Activated T-helper 17 cell treated with anti-CD3 and anti-CD28 coated beads, Interleukin-2, amount 50 U/mL, for 72 hours (primary cell): ENCODE results near the gene HYAL3. TPM values are rescaled to one million over a fixed set of nuclear protein-coding genes. Genes with fewer than 3 reads are reported as not detected.
"Not testable (repeated sequence)": the region's sequence is repeated elsewhere in the genome, so short reads cannot be mapped to it uniquely, and the experiment has no call there.

Experiments used
- ATAC-seq: fragments of 150-1000 bp; cut with Tn5 transposase; replicated peaks from 2 replicates; pipeline ENCODE4 v1.10.0; 2021; ENCODE audit warnings: mild to moderate bottlenecking, moderate library complexity
- H3K27ac Mint-ChIP-seq: one replicate; pipeline ENCODE4 v1.8.0; 2022; ENCODE audit warnings: mixed read lengths
- H3K27me3 Mint-ChIP-seq: one replicate; pipeline ENCODE4 v1.8.0; 2022; ENCODE audit warnings: mixed read lengths
- H3K36me3 Mint-ChIP-seq: one replicate; pipeline ENCODE4 v1.8.0; 2022; ENCODE audit warnings: low read depth, mild to moderate bottlenecking, mixed read lengths
- H3K4me1 Mint-ChIP-seq: one replicate; pipeline ENCODE4 v1.8.0; 2022; ENCODE audit warnings: mixed read lengths
- H3K4me3 Mint-ChIP-seq: one replicate; pipeline ENCODE4 v1.8.0; 2022; ENCODE audit warnings: mild to moderate bottlenecking, mixed read lengths
- H3K9me3 Mint-ChIP-seq: one replicate; pipeline ENCODE4 v1.8.0; 2022; ENCODE audit warnings: mixed read lengths
- total RNA-seq, 2 donors: library from RNA; stranded (reverse); gene quantifications; one replicate each; pipeline ENCODE4 v1.2.3, GENCODE V29; 2022

HYAL3 gene
- total RNA-seq, 2 donors from 2014 or later: 12.2 to 13.0 TPM

DNA sequence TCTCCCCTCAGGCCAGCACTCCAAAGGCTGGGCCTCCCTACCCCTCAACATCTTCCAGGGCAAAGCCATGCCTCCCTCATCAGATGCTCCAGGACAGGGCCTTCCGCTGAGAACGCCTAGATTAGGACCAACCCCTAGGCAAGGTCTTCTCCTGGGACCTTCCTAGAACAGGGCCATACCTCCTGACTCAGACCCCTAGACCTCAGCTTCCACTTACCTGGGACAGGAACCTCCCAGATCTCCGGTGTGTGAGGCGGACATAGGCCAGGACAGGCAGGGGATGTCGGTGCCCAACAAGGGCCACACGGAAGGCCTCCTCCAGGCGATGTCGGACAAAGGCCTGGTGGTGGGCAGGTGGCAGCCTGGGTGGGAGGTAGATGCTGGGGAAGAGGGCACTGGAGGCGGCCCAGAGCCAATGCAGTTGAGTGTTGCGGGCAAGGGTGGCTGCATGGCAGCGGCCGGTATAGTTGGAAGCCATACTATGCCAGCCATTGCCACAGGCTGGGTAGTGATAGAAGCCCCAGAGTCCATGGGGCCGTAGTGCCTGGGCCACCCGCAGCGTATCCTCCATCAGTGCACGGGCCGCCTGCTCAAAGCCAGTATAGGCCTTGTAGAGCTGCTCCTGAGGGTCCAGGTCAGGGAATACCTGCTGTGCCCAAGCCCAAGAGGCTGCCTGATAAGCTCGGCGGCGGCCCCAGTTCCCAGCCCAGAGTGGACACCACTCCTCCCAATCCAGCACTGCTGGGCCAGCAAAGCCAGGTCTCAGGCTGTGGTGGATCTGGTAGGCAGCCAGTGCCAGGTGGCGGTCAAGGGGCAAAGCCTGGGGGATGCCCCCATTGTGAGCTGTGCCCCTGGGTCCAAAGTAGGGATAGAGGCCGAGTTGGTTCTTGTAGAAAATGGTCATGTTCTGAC, 4.5 kb downstream of the HYAL3 start:
- H3K36me3 Mint-ChIP-seq: peaks cover 18% of the 10 kb centered on the region
- H3K4me1 Mint-ChIP-seq: peaks cover 14% of the 10 kb centered on the region
- H3K27me3 Mint-ChIP-seq: no peaks in the 10 kb centered on the region
- ATAC-seq: no peak
- no peak overlapping the region for H3K4me3 Mint-ChIP-seq
- H3K9me3 Mint-ChIP-seq: no peaks in the 10 kb centered on the region
- H3K27ac Mint-ChIP-seq: no peak overlapping the region

DNA sequence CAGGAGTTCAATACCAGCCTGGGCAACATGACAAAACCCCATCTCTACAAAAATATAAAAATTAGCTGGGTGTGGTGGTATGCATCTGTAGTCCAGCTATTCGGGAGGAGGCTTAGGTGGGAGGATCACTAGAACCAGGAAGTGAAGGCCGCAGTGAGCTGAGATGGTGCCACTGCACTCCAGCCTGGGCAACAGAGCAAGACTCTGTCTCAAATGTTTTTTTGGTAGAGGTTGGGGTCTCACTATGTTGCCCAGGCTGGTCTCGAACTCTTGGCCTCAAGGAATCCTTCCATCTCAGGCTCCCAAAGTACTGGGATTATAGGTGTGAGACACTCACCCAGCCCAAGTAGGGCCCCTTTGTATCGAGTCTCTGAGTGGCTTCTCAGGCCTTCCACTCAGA, 5.1 kb downstream of the HYAL3 start:
- Mint-ChIP-seq H3K36me3 (peaks cover 25% of the 10 kb centered on the region), H3K4me1 (peaks cover 14% of the 10 kb centered on the region), H3K27me3 (no peaks in the 10 kb centered on the region), H3K4me3 (peak overlapping the region; percentile 89), H3K9me3 (no peaks in the 10 kb centered on the region), H3K27ac (no peak overlapping the region)
- ATAC-seq: no peak

DNA sequence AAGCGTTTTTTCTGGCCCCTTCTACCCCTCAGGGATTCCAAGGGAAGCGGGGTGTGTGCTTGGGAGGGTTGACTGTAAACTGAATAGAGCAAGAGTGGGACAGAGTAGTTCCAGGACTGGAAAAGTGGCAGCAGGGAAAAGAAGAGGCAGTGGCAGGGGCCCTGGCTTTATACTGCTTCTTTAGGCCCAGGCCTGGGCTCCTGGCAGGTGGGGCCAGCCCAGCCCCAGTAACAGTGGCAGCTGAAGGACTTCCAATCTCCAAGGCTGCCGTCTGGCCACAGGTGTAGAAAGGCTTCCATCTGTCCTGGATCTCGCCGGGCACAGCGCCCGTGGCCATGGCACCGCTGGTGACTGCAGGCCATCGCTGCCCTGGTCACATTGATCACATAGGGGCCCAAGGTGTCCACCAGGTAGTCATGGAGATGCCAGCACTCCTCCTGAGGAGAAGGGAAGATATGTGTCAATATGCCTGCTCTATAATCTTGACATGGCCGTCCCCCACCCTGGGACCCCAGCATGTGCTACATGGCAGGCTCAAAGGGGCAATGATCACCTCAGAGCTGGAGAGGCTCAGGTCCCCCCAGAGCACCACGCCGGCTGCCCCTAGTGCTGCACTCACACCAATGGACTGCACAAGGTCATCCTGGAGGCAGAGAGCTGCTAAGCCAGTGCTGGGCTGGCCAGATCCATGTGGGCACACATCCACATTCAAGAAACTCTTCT, 6.0 kb downstream of the HYAL3 start:
- H3K4me3 Mint-ChIP-seq: peak overlapping the region; percentile 89
- no peaks in the 10 kb centered on the region for H3K9me3 Mint-ChIP-seq
- H3K27ac Mint-ChIP-seq: peak overlapping the region; percentile 90
- ATAC-seq: no peak
- H3K36me3 Mint-ChIP-seq: peaks cover 33% of the 10 kb centered on the region
- H3K27me3 Mint-ChIP-seq: no peaks in the 10 kb centered on the region
- peaks cover 14% of the 10 kb centered on the region for H3K4me1 Mint-ChIP-seq

DNA sequence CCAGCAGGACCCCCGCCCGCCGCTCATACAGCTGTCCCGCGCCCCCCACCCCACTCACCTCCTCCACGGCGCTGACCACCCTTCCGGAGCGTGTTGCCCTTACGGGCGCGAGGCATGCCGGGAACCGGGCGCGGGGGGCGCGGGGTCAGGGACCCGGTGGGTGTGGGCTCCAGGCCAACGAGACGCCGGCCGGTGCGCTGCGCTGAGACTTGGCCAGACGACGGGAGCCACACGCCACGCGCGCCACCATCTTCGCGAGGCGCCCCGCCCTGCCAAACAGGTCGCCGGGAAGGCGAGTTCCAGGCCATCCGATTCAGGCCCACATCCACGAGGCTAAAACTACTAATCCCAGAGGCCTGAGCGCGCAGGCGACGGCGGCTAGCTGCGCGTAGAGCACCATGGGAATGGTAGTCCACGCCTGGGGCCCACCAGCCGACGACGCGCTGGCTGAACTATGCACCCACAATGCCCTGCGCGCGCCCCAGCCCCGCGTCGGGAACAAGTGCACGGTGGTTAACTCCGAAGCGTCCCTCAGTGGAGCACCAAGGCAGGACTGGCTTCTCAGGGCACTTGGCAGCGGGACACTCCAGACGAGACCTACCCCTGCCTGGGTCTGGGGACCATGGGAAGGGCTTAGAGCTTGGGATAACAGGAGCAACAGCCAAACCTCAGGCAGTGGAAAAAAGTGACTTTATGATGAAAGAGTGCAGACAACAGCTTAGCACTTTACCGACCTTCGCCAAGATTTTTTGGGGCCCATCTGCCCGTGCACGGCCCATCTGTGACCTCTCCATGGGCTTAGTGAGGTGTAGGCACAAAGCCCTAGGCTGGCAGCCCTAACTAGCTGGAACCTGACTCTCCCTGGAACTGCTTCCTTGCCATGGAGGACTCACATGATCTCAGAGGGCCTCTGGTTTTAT, 6.8 kb downstream of the HYAL3 start, which contains the start of gene IFRD2:
Gene IFRD2 (minus strand): TSS at position 271 of the 920 bp plus-strand sequence. CDS start 155 bp downstream, at position 116.
- no peaks in the 10 kb centered on the region for H3K9me3 Mint-ChIP-seq
- peaks cover 14% of the 10 kb centered on the region for H3K4me1 Mint-ChIP-seq
- peaks cover 42% of the 10 kb centered on the region for H3K36me3 Mint-ChIP-seq
- peak within 1 kb of the TSS; percentile 89 for H3K4me3 Mint-ChIP-seq
- ATAC-seq: peak; percentile 99
- H3K27me3 Mint-ChIP-seq: no peaks in the 10 kb centered on the region
- H3K27ac Mint-ChIP-seq: peak within 1 kb of the TSS; percentile 96

DNA sequence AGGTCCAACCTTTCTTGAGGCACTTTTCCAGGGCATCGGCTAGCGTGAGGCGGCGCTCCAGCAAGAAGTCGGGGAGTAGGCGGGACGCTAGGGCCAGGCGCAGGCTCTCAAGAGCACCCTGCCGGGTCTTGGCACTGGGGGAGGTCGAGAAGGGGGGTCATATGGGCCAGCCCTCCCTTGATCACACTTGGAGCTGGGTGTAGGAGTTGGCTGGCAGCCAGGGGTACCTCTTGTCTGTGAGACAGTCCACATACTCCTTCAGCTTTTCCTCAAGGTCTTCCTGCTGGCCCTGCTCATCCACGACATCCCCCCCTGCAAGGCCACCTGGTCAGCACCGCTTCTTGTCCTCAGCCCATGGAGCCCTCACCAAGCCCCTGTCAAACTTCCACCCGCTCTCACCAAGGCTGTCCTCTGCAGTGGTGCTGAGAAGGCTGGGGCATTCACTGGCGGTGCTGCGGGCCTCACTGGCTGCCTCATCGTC, 9.0 kb downstream of the HYAL3 start:
- Mint-ChIP-seq H3K4me1 (peaks cover 14% of the 10 kb centered on the region), H3K27me3 (no peaks in the 10 kb centered on the region), H3K9me3 (no peaks in the 10 kb centered on the region), H3K36me3 (peaks cover 47% of the 10 kb centered on the region), H3K4me3 (peak overlapping the region; percentile 89), H3K27ac (no peak overlapping the region)
- no peak for ATAC-seq

DNA sequence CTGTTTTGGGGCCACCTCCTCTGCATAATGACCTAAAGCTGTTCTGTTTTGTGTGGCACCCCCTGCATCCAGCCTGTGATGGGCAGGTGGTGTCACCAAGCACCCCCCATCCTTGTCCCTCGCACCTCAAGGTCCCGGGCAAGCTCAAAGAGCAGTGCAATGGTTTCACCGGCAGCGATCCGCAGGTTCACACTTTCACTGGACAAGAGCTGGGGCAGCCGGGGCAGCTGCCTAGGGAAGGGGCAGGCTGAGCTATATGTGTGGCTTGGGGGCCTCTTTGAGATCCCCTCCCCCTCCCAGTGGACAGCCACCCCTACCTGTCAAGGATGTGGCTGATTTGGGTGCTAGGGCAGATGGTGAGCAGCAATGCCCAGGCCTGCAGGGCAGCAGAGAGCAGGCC, 10.1 kb downstream of the HYAL3 start:
- H3K27me3 Mint-ChIP-seq: no peaks in the 10 kb centered on the region
- H3K36me3 Mint-ChIP-seq: peaks cover 47% of the 10 kb centered on the region
- H3K4me3 Mint-ChIP-seq: peak overlapping the region; percentile 89
- no peaks in the 10 kb centered on the region for H3K9me3 Mint-ChIP-seq
- H3K4me1 Mint-ChIP-seq: peaks cover 14% of the 10 kb centered on the region
- H3K27ac Mint-ChIP-seq: no peak overlapping the region
- no peak for ATAC-seq

DNA sequence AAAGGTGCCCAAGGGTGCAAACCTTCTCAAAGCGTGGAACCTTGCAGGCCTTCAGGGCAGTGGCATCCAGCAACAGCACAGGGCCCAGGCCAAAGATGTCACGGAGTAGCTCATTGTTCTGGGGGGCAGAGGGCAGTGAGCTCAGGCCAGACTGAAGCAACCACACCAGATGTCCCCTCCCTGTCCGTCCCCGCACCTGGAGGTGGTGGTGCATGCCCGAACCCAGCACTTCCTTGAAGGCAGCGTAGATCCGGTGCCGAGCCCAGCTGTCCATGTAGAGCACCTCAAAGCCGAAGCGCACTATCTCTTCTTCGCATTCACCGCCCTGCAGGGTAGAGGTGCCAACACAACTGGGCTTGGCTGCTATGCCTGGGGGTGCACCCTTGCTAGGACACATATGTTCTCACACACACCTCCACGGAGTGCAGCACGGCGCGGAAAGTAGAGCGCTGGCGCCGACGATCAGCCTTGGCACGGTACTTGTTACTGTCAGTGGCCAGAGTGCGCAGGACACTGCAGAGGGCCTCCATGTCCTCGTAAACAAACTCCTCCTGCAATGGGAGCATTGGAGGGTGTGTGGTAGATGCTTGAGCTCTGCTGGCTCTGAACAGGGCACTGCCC, 10.7 kb downstream of the HYAL3 start:
- Mint-ChIP-seq H3K36me3 (peaks cover 47% of the 10 kb centered on the region), H3K9me3 (no peaks in the 10 kb centered on the region), H3K27me3 (no peaks in the 10 kb centered on the region), H3K4me1 (peaks cover 14% of the 10 kb centered on the region), H3K4me3 (no peak overlapping the region), H3K27ac (no peak overlapping the region)
- ATAC-seq: no peak

DNA sequence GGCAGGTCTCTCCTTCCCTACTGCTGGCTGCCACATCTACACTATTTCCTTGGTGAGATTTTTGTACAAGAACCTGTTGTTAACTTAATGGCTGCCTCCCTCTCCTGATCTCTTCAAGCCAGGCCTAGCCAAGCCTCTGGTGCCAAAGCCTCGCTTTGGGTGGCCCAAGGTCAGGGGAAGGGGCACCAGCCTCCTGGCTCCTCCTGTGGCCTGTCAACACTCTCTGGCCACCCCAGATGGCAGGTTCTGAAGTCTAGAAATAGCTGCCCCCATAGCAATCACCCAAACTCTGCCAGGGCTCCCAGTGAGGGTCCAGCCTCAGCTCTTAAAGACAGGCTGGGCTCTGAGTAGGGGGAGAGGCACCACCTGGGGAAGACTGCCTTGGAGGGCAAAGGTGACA, 11.9 kb downstream of the HYAL3 start:
- Mint-ChIP-seq H3K4me1 (peaks cover 6% of the 10 kb centered on the region), H3K27ac (no peak overlapping the region), H3K36me3 (peaks cover 47% of the 10 kb centered on the region), H3K27me3 (no peaks in the 10 kb centered on the region), H3K4me3 (no peak overlapping the region), H3K9me3 (no peaks in the 10 kb centered on the region)
- ATAC-seq: no peak

DNA sequence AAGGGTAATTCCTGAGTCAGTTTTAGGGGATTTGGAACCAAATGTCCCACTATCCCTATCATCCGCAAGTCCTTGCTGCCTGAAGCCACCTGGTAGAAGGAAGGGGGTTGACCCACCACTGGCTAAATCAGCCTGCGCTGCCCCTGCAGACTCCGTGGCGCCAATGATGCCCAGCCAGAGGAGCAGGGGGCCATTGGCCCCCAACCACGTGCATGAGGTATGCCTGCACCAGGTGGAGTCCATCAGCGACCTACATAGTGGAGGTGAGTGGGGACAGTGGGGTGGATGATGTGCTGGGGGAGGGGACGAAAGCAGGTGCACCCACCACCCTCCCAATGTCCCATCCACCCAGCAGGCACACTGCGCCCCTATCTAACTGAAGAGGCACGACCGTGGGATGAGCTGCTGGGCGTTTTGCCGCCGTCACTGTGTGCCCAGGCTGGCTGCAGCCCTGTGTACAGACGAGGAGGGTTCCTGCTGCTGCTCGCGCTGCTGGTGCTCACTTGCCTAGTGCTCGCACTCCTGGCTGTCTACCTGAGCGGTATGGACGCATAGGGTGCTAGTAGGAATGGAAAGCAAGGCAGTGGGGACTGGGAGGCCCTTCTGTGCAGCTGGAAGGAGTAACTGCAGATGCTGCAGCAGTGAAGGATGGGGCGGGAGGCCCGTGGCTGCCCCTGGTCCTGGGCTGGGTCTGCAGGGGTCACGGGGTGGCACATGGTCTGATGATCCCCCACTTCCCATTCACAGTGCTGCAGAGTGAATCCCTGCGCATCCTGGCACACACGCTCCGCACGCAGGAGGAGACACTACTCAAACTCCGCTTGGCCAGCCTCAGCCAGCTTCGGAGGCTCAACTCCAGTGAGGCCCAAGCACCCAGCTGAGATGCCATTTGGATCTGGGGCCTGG, 12.6 kb downstream of the HYAL3 start:
- H3K27ac Mint-ChIP-seq: no peak overlapping the region
- no peak for ATAC-seq
- peaks cover 6% of the 10 kb centered on the region for H3K4me1 Mint-ChIP-seq
- peaks cover 45% of the 10 kb centered on the region for H3K36me3 Mint-ChIP-seq
- no peaks in the 10 kb centered on the region for H3K27me3 Mint-ChIP-seq
- no peak overlapping the region for H3K4me3 Mint-ChIP-seq
- H3K9me3 Mint-ChIP-seq: no peaks in the 10 kb centered on the region

DNA sequence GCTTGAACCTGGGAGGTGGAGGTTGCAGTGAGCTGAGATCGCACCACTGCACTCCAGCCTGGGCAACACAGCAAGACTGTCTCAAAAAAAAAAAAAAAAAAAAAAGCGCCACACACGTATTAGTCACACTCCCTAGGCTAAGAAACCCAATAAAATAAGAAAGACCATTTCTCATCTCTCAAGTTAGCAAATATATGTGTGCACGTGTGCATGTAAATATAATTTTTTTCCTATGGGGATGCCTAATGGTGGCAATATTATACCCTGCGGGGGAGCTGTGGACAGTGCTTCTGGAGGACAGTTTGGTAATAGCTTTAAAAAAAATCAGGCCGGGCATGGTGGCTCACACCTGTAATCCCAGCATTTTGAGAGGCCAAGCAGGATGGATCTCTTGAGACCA, 15.1 kb downstream of the HYAL3 start:
- H3K36me3 Mint-ChIP-seq: peaks cover 23% of the 10 kb centered on the region
- not testable (repeated sequence) for H3K9me3 Mint-ChIP-seq, H3K4me3 Mint-ChIP-seq, H3K4me1 Mint-ChIP-seq, H3K27me3 Mint-ChIP-seq, ATAC-seq, H3K27ac Mint-ChIP-seq

DNA sequence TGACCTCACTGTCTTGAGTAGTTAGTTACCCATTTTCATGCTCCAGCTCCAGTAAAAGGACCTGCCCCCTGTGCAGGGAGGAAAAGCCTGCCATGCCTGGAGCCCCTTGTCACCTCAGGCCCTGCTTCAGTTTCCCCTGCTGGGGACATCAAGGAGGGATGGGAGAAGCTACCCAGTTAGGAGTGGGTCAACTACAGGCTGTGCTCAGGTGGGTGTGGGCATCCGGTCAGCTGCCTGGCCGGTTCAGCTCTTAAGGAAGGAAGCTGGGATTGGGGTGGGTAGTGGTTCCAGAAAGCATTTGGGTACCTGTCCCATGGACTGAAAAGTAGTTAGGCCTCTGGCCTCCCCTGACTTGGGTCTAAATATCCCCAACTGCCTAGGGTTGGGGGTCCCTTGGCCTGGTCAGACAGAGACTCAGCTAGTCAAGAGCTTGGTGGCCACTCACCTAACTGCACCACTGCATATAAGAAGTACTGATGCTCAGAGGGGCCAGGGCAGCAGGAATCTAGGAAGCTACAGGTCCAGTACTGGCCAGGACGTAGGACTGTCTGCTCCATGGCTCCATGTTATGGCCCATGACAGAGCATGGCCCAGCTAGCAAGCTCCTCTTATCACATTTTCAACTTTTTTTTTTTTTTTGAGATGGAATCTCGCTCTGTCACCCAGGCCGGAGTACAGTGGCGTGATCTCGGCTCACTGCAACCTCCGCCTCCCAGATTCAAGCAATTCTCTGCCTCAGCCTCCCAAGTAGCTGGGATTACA, 19.8 kb downstream of the HYAL3 start:
- no peak for ATAC-seq
- H3K36me3 Mint-ChIP-seq: no peaks in the 10 kb centered on the region
- peaks cover under 1% of the 10 kb centered on the region for H3K4me1 Mint-ChIP-seq
- H3K9me3 Mint-ChIP-seq: no peaks in the 10 kb centered on the region
- H3K27ac Mint-ChIP-seq: no peak overlapping the region
- no peak overlapping the region for H3K4me3 Mint-ChIP-seq
- H3K27me3 Mint-ChIP-seq: peaks cover 18% of the 10 kb centered on the region

DNA sequence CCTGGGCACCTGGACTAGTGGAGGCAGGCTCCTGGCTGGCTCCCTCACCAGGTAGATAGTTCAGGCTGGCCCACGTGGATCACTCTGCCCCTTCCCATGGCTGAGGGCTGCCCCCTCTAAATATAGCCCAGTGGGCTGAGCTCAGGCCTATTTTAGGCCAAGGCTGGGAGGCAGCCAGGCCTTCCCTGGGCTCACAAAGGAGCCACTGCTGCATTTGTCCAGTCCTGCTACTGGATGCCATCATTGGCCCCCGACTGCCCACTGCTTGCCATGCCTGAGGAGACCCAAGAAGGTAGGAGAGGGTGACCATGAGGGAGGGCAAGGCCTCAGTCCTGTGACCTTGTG, 20.4 kb downstream of the HYAL3 start, which contains the start of gene LSMEM2:
Gene LSMEM2 (plus strand): TSS at position 208 of the 345 bp plus-strand sequence. CDS start 27 bp downstream, at position 235.
- no peak for ATAC-seq
- Mint-ChIP-seq H3K36me3 (no peaks in the 10 kb centered on the region), H3K9me3 (no peaks in the 10 kb centered on the region), H3K4me1 (peaks cover 5% of the 10 kb centered on the region), H3K27ac (no peak within 1 kb of the TSS), H3K27me3 (peaks cover 23% of the 10 kb centered on the region), H3K4me3 (no peak within 1 kb of the TSS)
